Endothelial cell (in vitro differentiated cells): ENCODE results near the gene RNF133. TPM values are rescaled to one million over a fixed set of nuclear protein-coding genes. Genes with fewer than 3 reads are reported as not detected.
A peak's percentile ranks its signal among the peaks of the same experiment; 100 is the strongest.

Source experiments
- DNase-seq: peaks from one replicate; pipeline ENCODE4 v3.0.0; 2021; ENCODE audit warnings: low spot score
- H3K27ac Mint-ChIP-seq: one replicate; pipeline ENCODE4 v1.8.0; 2021; ENCODE audit warnings: mixed read lengths, inconsistent platforms; ENCODE audit not compliant: unreplicated experiment
- H3K27me3 Mint-ChIP-seq: one replicate; pipeline ENCODE4 v1.8.0; 2021; ENCODE audit warnings: mild to moderate bottlenecking, moderate library complexity, mixed read lengths, inconsistent platforms; ENCODE audit not compliant: unreplicated experiment
- H3K36me3 Mint-ChIP-seq: one replicate; pipeline ENCODE4 v1.8.0; 2021; ENCODE audit warnings: mild to moderate bottlenecking, low read depth, mixed read lengths, inconsistent platforms; ENCODE audit not compliant: unreplicated experiment
- H3K4me1 Mint-ChIP-seq: one replicate; pipeline ENCODE4 v1.8.0; 2021; ENCODE audit warnings: mild to moderate bottlenecking, mixed read lengths, inconsistent platforms; ENCODE audit not compliant: unreplicated experiment
- H3K4me3 Mint-ChIP-seq: one replicate; pipeline ENCODE4 v1.8.0; 2021; ENCODE audit warnings: mild to moderate bottlenecking, mixed read lengths, inconsistent platforms; ENCODE audit not compliant: unreplicated experiment
- H3K9me3 Mint-ChIP-seq: one replicate; pipeline ENCODE4 v1.8.0; 2021; ENCODE audit warnings: mixed read lengths, inconsistent platforms; ENCODE audit not compliant: unreplicated experiment
- total RNA-seq: library from RNA; stranded (reverse); fragmentation: NEBNext Ultra II Directional; extraction: Animal tissue kit (Norgen Biotek cat#: 25700); gene quantifications from one replicate; pipeline ENCODE4 v1.2.1, GENCODE V29; 2021; ENCODE audit not compliant: unreplicated experiment
- TF ChIP-seq, protein P1 (sequence below): fragments of 200-600 bp; sonication (generic); IDR thresholded peaks from one replicate; pipeline ENCODE4 v1.5.0; 2021; ENCODE audit warnings: antibody characterized with exemption; ENCODE audit not compliant: unreplicated experiment

Gene RNF133
- total RNA-seq, 1 donor from 2014 or later: 0.49 TPM

DNA sequence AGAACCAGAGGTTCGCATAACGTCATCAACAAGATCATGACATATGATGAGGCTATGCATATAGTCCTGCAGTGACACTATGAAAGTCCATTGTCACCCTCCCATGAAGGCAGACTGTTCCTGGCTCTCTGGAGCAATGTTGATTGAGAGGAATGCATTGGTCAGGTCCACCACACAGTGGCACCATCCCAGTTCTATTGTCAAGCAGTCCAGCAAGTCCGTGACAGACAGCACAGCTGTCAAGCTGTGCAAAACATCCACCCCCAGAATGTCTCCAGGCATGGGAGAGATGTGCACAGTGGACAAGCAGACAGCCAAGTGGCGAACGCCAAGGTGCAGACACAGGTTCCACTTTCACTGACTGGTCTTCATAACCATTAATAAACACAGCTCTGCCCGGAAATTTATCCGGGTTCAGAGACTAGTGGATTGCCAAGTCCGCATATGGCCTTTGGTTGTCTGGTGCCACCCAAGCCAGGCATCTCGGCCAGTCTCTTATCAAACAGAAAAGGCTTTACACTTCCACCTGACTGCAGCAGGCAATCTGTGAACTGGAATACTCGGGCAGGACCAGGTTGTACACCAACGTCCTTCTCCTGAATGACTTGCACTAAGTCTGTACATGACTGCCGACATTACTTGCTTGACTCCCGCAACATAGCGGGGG is 7.2 kb downstream of the RNF133 start:
- H3K27me3 Mint-ChIP-seq: peaks cover 4% of the 10 kb centered on the region
- peaks cover 3% of the 10 kb centered on the region for H3K4me1 Mint-ChIP-seq
- no peaks in the 10 kb centered on the region for H3K9me3 Mint-ChIP-seq
- H3K36me3 Mint-ChIP-seq: peaks cover 7% of the 10 kb centered on the region
- H3K4me3 Mint-ChIP-seq: no peak overlapping the region
- H3K27ac Mint-ChIP-seq: no peak overlapping the region
- no peak for DNase-seq
- TF ChIP-seq, protein P1, sequence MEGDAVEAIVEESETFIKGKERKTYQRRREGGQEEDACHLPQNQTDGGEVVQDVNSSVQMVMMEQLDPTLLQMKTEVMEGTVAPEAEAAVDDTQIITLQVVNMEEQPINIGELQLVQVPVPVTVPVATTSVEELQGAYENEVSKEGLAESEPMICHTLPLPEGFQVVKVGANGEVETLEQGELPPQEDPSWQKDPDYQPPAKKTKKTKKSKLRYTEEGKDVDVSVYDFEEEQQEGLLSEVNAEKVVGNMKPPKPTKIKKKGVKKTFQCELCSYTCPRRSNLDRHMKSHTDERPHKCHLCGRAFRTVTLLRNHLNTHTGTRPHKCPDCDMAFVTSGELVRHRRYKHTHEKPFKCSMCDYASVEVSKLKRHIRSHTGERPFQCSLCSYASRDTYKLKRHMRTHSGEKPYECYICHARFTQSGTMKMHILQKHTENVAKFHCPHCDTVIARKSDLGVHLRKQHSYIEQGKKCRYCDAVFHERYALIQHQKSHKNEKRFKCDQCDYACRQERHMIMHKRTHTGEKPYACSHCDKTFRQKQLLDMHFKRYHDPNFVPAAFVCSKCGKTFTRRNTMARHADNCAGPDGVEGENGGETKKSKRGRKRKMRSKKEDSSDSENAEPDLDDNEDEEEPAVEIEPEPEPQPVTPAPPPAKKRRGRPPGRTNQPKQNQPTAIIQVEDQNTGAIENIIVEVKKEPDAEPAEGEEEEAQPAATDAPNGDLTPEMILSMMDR: no peak

DNA sequence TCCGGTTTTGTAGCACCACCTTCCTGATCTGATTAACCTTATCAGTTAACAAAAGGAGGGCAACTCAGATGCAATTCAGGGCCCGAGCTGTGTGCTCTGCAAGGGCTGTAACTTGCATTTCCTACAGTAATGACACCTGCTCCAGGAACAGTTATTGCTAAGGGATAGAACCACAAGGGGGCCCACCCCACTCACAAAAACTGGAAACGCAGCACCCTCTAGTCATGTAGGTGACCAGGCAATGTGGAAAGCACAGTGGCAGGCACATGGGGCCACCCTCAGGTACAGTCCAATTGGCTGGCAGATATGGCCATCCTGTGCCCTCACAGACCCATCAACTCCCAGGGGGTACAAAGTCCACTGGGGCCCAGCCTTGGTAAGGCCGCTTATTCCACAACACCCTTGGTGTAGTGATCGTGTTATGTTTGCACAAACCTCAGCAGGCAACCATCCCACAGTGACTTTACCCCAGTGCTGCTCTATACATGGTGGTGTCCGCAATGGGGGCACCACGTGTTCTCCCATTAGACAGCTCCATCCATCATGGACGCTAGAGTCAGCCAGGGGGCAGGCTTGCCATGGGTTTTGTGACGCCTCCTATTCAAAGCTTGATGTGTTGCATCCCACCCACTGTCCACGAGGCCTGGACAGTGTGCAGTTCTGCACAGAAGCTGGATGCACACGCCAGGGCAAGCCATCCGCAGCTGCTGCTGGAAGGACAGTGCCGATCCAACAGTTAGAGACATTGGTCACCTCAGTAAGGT is 9.4 kb downstream of the RNF133 start:
- Mint-ChIP-seq H3K4me3 (no peak overlapping the region), H3K36me3 (peaks cover 7% of the 10 kb centered on the region), H3K9me3 (no peaks in the 10 kb centered on the region), H3K27ac (no peak overlapping the region), H3K4me1 (peaks cover 3% of the 10 kb centered on the region), H3K27me3 (peaks cover 1% of the 10 kb centered on the region)
- no peak for DNase-seq
- TF ChIP-seq, protein P1: peak; percentile 11

- TF ChIP-seq, protein P1: no peak
- Mint-ChIP-seq H3K27me3 (peaks cover 1% of the 10 kb centered on the region), H3K27ac (no peak overlapping the region), H3K4me3 (no peak overlapping the region), H3K9me3 (no peaks in the 10 kb centered on the region), H3K36me3 (peaks cover 7% of the 10 kb centered on the region), H3K4me1 (peaks cover 3% of the 10 kb centered on the region)
- DNase-seq: no peak
Observed at GRCh38 chr7:122688400-122688998, 10.4 kb downstream of the RNF133 start.

DNA sequence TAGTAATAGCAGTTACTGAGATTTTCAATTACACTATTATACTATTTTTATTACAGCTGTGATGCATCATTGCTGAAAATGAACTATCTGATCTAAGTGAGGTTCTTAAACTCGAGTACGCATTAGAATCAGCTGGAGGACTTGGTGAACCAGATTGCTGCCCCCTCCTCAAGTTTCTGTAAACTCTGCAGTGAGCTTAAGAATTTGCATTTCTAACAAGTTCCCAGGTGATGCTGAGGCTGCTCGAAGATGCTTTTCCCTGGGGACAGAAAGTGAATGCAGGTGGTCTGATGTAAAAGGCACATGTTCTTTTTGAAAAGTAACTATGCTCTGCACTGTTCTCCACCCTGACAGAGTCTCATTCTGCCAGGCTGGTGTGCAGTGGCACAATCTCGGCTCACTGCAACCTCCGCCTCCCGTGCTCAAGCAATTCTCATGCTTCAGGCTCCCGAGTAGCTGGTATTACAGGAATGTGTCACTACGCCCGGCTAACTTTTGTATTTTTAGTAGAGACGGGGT is 12.5 kb downstream of the RNF133 start:
- no peaks in the 10 kb centered on the region for H3K9me3 Mint-ChIP-seq
- no peaks in the 10 kb centered on the region for H3K36me3 Mint-ChIP-seq
- H3K4me1 Mint-ChIP-seq: no peaks in the 10 kb centered on the region
- no peak for DNase-seq
- no peak overlapping the region for H3K4me3 Mint-ChIP-seq
- no peak overlapping the region for H3K27ac Mint-ChIP-seq
- TF ChIP-seq, protein P1: no peak
- H3K27me3 Mint-ChIP-seq: peaks cover 1% of the 10 kb centered on the region
